GM19099 (cell line): ENCODE data around the gene SHB.

ENCODE experiments used
- POLR2A ChIP-seq: IDR thresholded peaks from 3 replicates; pipeline ENCODE4 v1.6.1; 2011; ENCODE audit warnings: low read depth; ENCODE audit not compliant: insufficient read length; ENCODE audit errors: extremely low read depth

The SHB gene

DNA sequence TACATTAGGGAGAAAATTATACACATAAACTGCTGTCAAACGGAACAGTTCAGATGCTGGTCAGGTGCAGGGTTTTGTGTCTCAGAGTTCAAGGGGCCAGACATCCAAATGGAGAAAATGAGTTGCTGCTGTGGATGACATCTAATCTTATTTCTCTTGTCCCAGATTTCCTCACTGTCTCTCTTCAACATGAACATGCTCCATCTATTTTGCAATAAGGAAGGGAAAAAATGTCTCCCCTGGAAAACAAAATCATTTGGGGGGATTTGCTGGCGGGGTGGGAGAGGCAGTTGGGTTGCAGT is 51.2 kb downstream of the SHB start:
- no peak for TF ChIP-seq POLR2A

DNA sequence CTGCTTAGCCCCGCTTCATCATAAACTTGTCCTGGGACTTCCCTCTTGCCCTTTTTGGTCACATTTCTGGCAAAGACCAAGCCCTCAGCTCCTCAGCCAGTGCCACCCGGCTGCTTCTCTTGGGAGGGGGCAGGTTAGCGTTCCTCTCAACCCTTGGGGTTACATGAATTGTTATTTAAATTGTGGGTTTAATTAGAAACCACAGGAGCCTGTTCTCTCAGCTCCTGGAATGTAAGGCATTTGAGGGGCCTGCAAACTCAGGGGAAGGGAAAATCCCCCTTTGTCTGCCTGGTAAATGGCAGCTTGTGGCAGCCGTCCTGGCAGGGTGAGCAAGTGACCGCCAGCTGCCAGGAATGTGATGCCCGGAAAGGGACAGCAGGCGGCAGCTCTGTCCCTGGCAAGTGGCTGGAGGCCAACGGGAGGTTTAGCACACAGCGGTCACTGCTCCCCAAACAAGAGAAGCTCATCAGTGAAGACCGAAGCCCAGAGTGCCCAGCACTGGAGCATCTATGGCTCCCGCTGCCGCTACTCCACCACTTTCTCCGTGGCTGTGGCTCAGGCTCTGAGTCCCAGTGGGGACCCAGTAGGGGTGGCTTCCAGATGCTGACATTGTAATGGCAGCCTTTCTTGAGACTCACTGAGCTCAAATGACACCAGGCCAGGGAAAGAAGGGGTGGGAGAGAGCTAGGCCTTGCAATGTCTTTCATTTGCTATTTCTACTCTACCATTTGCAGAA is 51.7 kb downstream of the SHB start:
- no peak for TF ChIP-seq POLR2A

DNA sequence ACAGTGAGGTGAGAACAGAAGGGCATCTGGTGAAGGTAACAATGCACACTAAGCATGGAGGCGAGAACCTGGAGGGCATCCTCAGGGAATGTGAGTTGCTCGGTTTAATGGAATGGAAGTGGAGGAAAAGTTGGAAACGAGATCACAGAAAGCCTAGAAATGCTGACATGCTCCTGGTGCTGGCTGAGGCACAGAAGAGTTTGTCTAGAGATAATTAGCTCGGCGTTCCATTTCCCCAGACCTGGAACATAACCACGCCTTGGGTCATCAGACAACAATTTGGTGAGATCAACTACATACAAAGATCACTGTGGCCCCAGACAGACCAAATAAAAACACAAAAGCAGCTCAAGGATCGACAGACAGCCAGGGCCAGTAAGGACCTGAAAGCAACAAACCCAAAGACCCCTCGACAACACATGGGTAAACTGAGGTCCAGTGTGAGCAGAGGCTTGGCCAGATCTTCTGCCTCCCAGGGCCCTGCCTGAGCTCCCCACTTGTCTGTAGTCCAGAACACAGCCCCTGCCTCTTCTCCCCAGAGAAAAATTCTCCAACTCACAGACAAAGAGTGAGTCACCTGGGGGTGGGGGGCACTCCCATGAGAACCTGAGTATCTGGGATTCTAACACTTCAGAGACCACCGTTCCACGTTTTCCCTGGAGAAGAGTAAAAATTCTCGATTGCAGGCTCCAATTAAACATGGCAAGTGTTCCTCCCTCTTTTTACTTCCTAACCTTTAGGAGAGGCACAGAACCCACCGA is 52.5 kb downstream of the SHB start:
- no peak for TF ChIP-seq POLR2A

DNA sequence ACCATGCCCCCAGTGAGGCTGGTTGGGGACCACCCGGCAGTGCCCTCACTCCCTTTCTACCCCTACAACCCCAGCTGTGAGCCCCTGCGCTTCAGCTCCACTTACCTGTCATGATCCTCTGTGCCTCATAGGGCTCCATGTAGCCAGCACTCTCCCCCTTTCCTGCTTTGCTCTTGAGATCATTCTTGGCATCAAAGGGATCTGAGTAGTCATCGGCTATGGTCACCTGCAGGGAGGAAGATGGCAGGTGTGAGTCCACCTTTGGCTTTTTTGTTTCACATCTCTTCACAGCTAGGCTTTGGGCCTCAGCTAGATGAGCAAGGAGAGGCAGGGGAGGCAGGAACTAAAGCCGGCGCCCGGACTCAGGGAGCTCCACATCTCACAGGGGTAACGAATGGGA is 53.1 kb downstream of the SHB start:
- no peak for TF ChIP-seq POLR2A

DNA sequence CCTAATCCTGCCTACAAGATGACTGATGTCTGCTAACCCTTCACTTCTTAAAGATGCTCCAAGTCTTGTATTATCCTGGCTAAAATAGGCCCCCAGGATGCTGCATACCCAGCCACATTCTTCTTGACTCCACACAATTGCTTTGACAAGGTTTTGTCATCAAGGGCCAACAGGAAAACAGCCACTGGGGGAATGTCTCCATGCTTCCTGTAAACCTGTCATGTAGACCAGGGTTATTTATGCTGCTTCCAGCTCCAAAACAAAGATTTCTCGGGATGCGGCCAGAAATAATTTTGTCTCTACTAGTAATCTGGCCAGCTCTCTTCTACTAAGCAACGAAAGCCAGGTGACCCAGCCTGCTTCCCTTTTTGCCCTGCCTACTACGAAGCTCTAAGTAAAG is 53.8 kb downstream of the SHB start:
- TF ChIP-seq POLR2A = no peak

DNA sequence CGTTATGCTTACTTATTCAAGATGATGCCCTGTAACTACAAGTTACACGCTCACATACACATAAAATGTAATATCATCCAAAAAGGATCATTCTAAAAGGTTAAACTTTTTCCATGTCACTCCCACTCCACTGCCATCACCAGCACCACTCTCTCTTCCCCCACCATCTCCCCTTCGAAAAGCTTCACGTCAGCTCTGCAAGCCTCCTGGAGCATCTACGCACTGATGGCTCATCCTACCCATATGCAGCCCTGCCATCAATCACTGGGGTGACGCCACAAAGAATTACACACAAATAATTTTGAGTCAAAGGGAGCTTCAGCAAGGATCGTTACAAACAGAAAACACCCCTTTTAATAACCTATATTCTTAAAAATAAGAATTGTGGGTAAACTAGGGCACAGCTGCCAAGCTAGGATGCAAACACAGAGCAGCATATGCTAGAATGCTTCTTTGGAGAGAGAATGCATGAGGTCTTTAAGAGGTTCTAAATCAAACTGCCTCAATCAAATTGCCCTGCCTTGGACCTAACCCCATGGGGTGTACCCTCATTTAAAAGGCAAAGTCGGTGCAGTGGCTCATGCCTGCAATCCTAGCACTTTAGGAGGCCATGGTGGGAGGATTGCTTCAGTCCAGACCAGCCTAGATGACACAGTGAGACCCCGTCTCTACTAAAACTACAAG is 56.1 kb downstream of the SHB start:
- TF ChIP-seq POLR2A = no peak

DNA sequence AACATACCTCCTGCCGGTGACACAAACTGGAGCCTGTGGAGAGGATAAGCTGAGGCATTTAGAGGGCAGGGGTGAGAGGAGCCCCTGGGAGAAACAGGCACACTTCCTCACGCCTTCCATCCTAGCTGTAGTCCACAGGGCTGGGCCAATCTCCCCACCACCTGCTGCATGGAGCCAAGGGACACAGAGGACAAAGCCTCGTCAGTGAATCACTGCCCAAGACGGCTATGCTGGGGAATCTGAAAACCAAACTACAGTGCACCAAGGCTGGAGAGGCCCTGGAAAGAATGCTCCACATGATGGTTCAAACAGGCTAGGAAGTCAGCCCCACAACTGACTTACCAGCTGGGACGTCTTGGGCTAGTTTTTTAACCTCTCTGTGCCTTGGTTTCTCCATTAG is 57.0 kb downstream of the SHB start:
- TF ChIP-seq POLR2A = no peak

DNA sequence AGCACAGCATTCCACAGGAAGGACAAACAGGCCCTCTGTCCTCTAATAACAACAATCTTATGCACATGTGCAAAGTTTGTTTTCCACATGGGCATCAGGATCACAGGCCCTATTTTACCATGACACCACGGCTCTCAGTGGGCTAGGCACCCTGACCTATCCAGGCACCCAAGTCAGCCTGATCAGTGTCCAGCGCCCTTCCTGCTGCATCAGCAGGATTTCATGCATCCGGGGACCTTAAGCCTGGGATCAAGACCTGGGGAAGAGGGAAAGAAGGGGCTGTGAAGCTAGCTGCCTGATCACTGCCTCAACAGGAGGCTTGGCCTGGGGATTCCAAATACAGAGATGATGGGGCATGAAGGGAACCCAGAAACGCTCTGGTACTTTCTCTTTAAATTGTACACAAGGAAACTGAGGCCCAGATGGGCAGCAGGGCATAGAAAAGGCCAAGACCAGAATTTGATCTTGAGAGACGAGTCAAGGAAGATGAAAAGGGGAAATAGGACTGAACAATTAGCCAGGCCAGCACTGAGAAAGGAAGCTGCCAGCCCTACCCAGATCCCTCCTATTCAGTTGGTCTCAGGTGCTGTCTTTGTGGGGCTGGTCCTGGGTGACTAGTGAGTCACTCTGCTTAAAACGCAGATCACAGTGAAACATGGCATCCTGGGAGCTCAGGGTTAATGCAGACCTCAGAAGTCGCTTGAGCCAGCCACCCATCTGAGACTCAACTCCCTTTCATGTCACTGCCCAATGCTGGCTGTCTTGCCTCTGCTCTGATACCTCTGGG is 57.9 kb downstream of the SHB start:
- no peak for TF ChIP-seq POLR2A

DNA sequence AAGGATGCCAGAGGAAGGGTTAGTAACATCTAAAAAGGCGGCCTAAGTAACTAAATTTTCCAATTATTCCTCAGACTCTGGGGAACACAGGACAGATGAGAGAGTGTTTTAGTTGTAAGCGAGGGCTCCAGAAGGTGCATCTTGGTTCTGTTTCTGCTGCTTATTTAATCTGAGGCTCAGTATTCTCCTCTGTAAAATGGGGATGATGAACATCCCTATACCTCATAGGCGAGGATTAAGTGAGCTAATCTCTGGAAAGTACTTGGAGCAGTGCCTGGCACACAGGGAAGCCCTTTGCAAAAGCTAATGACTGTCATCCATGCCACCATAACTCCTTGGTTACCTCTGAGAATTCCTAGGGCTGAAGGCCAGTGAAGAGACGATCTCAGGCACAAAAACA is 59.0 kb downstream of the SHB start:
- no peak for TF ChIP-seq POLR2A

DNA sequence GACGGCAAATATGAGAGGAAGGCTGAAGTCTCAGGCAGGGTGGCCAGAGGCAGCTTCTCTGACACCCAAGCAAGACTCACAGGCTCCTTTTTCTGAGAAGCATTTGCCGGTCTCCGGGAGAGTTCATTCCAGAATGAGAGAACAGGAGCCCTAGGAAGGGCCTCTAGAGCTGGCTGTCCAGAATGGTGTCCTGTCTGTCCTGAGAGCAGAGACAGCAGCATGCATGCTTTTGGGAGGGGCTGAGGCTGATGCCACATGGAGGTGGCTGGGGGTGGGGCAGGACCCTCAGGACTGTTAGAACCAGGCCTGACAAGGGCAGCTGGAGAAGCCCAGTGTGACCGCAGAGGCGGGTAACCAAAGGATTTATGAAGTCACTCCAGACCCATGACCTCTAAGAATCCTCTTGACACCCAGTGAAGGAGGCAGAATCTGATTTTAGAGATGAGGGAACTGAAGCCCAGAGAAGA is 60.0 kb downstream of the SHB start:
- TF ChIP-seq POLR2A = no peak

DNA sequence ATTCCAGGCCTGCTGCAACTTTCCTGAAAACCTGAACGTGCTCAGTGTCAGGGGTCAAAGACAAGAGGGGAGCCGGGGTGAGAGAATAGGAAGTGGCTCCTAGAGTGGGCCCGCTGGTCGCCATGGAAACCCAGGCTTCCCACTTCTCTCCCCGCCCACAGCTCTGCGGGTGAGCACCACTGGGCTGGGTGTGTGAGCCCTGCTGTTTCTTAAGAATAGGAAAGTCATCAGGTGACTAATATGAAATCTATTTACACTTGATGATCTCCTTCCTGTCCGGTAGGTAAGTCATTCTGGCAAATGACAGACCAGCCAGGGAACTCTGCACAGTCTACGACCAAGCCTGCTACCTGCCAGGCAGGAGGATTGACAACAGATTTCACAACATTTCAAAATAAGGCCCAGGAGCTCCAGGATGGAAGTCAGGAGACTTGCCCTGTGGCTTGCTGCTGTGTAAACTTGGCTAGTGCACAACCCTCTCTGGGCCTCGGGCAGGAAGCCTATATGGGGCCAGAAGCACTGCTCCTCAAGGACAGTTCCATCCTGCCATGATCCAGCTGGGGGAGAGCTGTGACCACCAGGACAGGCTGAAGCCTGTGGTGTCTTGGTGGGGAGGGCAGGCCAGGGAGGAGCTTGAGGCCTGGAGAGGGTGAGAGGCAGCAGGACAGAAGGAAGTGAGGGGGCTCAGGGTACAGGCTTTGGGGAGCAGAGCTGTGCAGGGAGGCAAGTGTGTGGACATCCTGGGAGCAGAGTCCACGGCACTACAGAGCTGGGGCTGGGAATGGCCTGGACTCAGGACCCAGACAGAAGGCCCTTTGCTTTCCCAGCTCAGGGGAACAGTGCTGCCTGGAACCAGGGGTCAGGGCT is 60.6 kb downstream of the SHB start:
- TF ChIP-seq POLR2A = no peak

DNA sequence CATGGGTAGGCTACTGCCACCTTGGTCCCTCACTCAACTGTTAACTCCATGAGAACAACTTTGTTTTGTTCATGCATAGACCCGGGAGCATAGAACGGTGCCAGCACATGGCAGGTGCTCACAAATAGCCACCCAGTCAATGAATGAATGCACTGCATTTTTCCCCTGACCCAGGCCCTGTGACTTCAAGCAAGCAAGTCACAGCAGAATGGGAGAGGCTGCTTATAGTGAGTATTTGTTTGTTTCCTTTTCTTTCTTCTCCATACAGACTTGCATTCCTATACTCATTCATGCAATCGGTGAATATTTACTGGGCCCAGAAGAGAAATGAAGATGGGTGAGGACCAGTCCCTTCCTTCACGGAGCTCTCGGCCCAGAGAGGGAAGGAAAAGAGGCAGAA is 62.0 kb downstream of the SHB start:
- TF ChIP-seq POLR2A = no peak

DNA sequence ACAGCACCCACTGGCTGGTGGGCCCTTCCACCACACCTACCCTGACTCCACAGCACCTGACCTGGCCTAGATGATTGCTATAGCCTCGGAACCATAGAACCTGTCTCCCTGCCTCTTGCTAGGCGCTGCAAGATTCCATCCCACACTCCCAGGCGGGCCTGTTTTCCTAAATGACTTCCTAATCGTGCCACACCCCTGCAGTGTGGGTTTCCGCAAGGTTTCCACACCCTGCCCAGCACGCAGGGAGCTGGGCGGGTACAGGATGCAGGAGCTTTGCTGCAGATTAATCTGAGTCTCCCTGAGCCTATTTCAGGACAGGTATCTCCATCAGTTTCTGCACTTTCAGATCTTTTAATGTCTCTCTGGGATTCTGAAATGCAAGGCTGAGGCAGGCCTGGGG is 62.9 kb downstream of the SHB start:
- TF ChIP-seq POLR2A = no peak

DNA sequence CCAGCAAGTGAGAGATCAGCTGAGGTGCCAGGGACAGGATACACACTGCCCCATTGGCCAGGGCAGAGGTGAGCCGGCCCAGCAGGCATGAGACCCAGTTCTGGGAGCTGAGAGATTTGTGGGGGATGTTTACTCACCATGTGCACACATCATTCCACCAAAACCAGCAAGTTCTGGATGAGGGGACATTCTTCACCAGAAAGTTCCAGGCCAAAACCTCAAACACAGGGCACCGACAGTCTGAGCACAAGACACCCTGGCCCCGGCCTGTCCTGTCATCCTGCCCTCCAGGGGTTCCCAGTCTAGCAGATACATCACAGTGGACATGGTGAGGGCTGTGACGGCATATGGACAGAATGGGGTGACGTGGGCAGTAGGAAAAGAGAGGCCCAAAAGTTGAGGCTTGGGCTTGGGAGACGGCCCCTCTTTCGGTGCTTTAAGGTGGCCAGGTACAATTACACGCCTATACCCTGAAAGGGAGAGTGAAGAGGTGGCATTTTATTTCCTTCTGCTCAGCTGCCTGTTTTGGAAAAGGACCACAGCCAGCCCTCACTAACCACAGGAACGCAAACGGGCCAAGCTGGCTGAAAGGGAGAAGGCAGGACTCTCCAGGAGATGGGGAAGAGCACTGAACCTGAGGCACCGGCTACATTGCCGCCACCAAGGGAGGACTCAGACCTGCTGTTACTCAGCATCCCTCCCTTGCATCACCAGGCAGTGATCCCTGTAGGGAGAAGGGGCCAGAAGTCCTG is 64.0 kb downstream of the SHB start:
- no peak for TF ChIP-seq POLR2A
